Thyroid gland (tissue), 4 donors: Measurements from ENCODE around the gene KIR3DL1.
"Not testable (repeated sequence)": the region's sequence is repeated elsewhere in the genome, so short reads cannot be mapped to it uniquely, and the experiment has no call there.

ENCODE experiments used
- POLR2A ChIP-seq, 2 donors: fragments of 450-650 bp; IDR thresholded peaks; one replicate each; pipeline ENCODE4 v1.6.1; 2017; ENCODE audit warnings: antibody characterized with exemption in 2 of 2, mild to moderate bottlenecking in 2 of 2, moderate library complexity in 1 of 2
- TF ChIP-seq, protein P1 (sequence below), 6 experiments: fragments of 200-600 bp in 3 of 6; fragments of 450-650 bp in 3 of 6; sonication (generic) in 3 of 6; IDR thresholded peaks; one replicate each; pipeline ENCODE4 v1.5.1; 2016 to 2019; ENCODE audit warnings: antibody characterized with exemption in 6 of 6, mild to moderate bottlenecking in 2 of 6, inconsistent platforms in 1 of 6, moderate library complexity in 1 of 6

DNA sequence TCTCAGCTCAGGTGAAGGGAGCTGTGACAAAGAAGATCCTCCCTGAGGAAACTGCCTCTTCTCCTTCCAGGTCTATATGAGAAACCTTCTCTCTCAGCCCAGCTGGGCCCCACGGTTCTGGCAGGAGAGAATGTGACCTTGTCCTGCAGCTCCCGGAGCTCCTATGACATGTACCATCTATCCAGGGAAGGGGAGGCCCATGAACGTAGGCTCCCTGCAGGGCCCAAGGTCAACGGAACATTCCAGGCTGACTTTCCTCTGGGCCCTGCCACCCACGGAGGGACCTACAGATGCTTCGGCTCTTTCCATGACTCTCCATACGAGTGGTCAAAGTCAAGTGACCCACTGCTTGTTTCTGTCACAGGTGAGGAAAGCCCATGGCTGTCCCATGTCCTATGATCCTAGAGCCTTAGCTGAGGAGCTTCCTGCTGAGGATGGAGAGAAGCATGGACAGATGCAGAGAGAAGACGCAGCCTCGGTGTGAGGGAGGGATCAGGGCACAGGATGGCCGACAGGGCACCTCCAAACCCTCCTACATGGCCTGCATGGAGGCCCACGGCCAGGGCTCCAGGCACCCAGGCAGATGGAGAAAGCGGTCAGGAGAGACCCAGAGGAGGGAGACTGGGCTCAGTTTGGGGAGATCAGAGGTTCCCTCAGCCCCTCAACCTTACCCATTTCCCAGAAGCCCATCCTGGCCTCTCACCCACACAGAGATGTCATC lies 41.0 kb upstream of the KIR3DL1 start:
- TF ChIP-seq, protein P1, sequence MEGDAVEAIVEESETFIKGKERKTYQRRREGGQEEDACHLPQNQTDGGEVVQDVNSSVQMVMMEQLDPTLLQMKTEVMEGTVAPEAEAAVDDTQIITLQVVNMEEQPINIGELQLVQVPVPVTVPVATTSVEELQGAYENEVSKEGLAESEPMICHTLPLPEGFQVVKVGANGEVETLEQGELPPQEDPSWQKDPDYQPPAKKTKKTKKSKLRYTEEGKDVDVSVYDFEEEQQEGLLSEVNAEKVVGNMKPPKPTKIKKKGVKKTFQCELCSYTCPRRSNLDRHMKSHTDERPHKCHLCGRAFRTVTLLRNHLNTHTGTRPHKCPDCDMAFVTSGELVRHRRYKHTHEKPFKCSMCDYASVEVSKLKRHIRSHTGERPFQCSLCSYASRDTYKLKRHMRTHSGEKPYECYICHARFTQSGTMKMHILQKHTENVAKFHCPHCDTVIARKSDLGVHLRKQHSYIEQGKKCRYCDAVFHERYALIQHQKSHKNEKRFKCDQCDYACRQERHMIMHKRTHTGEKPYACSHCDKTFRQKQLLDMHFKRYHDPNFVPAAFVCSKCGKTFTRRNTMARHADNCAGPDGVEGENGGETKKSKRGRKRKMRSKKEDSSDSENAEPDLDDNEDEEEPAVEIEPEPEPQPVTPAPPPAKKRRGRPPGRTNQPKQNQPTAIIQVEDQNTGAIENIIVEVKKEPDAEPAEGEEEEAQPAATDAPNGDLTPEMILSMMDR (IDR thresholded peaks at IDR 0.05), result not testable (repeated sequence)
- TF ChIP-seq POLR2A (IDR thresholded peaks at IDR 0.05), result not testable (repeated sequence)
